ENCODE results near the gene TGFBR3. TPM values are rescaled to one million over a fixed set of nuclear protein-coding genes. Genes with fewer than 3 reads are reported as not detected.

The TGFBR3 gene
- total and polyA plus RNA-seq, 2 of the 4 experiments (the other 2 are of a cell fraction) = 3.0 to 11.3 TPM

- Histone ChIP-seq H3K9ac (ENCODE audit: low read depth, low read length) (no peak overlapping the region), H3K79me1 (ENCODE audit: low read depth in 1 of 2, low read length in 2 of 2) (no peaks in the 10 kb centered on the region), H4K20me1 (ENCODE audit: insufficient read depth, low read length) (no peaks in the 10 kb centered on the region), H2BK120ac (ENCODE audit: low read depth, low read length) (no peak overlapping the region), H3K4me2 (ENCODE audit: low read depth, low read length) (no peak overlapping the region), H3K18ac (ENCODE audit: low read depth, low read length) (no peak overlapping the region), H3K14ac (replicated peaks; ENCODE audit: low read depth, low read length) (no peak overlapping the region), H3K36me3 (ENCODE audit: control insufficient read depth, insufficient read depth, low read length) (peaks cover 7% of the 10 kb centered on the region), H3K4ac (ENCODE audit: low read depth, low read length) (no peak overlapping the region), H2BK15ac (ENCODE audit: low read depth, low read length) (no peak overlapping the region), H2BK5ac (ENCODE audit: low read depth, low read length, poor library complexity, severe bottlenecking) (no peak overlapping the region), H3K4me1 (ENCODE audit: control insufficient read depth, insufficient read depth, low read length) (peaks cover 9% of the 10 kb centered on the region; the same call in 1 of the 2 replicates), H4K8ac (ENCODE audit: low read depth in 2 of 2, low read length in 2 of 2) (no peak overlapping the region), H3K27ac (ENCODE audit: insufficient read depth, low read length) (no peak overlapping the region), H2BK20ac (ENCODE audit: low read depth, low read length) (no peak overlapping the region), H4K5ac (ENCODE audit: low read depth, low read length) (0 out of 2 replicates have a peak overlapping the region, but pooled peaks have one; percentile 65), H2AK9ac (replicated peaks; ENCODE audit: low read depth, low read length, poor library complexity) (no peak overlapping the region), H4K91ac (ENCODE audit: insufficient read depth, low read depth, low read length) (no peak overlapping the region), H2AK5ac (ENCODE audit: low read depth, low read length) (0 out of 2 replicates have a peak overlapping the region, but pooled peaks have one; percentile 4), H3K56ac (ENCODE audit: extremely low read depth, insufficient read depth, low read length) (no peak overlapping the region), H3K9me1 (ENCODE audit: insufficient read depth, low read length) (no peaks in the 10 kb centered on the region), H2AFZ (replicated peaks; ENCODE audit: low read length, poor library complexity) (no peak overlapping the region), H3K9me3 (ENCODE audit: control insufficient read depth, insufficient read depth, low read length) (no peaks in the 10 kb centered on the region), H3K4me3 (ENCODE audit: insufficient read depth, low read depth, low read length) (no peak overlapping the region), H3K27me3 (ENCODE audit: control insufficient read depth, insufficient read depth, low read length) (no peaks in the 10 kb centered on the region), H3K23ac (ENCODE audit: low read depth, low read length) (no peak overlapping the region)
- TF ChIP-seq USF2 (IDR thresholded peaks at IDR 0.05; ENCODE audit: low read depth, low read length) (no peak), FOS (IDR thresholded peaks at IDR 0.05; ENCODE audit: low read depth, low read length) (no peak), CTCF (conservative IDR thresholded peaks at IDR 0.05; ENCODE audit: low read depth, low read length) (no peak), CHD1 (IDR thresholded peaks at IDR 0.05; ENCODE audit: low read depth, low read length) (no peak), POLR2A (IDR thresholded peaks at IDR 0.05; ENCODE audit: low read depth, low read length) (no peak), RCOR1 (IDR thresholded peaks at IDR 0.05; ENCODE audit: insufficient replicate concordance, low read length) (no peak), MXI1 (IDR thresholded peaks at IDR 0.05; ENCODE audit: borderline replicate concordance, low read depth, low read length) (no peak), RFX5 (IDR thresholded peaks at IDR 0.05; ENCODE audit: low read depth, low read length) (no peak), MAFK (IDR thresholded peaks at IDR 0.05; ENCODE audit: low read depth, low read length) (no peak)
- ATAC-seq (ENCODE audit: low read depth) (no peak), DNase-seq (no peak)
- ChIA-PET POLR2A (ENCODE audit: unreplicated experiment) (no interaction called here), CTCF (interaction anchor here (0.6 kb wide), 1 partner anchor 16 kb away, joined by 3 read pairs; no protein-coding TSS in a partner anchor)
- WGBS, 2 experiments (ENCODE audit: extremely low coverage in 2 of 2, insufficient read length in 1 of 2) = no CpG with 5 or more reads among the region's 3 CpGs
- in situ Hi-C loops (cut with MboI; ENCODE audit: low sequenced_read_pairs) = no loop called here
- intact Hi-C loops (cut with micrococcal nuclease) = no loop called here
- dilution Hi-C loops (cut with HindIII; ENCODE audit: low sequenced_read_pairs, unreplicated experiment) = no loop called here
- no TSS peak for BruUV-seq (replicated peaks)
These were observed 202.9 kb downstream of the TGFBR3 start for GRCh38 chr1:91682882-91683597.
